Epithelial cell of proximal tubule (primary cell): ENCODE results near the gene GUCA2B. TPM values are rescaled to one million over a fixed set of nuclear protein-coding genes. Genes with fewer than 3 reads are reported as not detected.

Experiments used
- DNase-seq: peaks from one replicate; pipeline ENCODE4 v3.0.0-alpha.2; 2011; ENCODE audit warnings: low read depth
- H3K4me3 ChIP-seq: 2 replicates; pipeline ENCODE4 v1.5.1; 2011; ENCODE audit warnings: low read depth, mild to moderate bottlenecking, low read length
- total RNA-seq: library from RNA; depleted of rRNA; stranded (reverse); fragments of >200 nt; gene quantifications from 2 replicates; pipeline ENCODE4 v1.2.3, GENCODE V29; 2015
- TF ChIP-seq, protein P1 (sequence below): conservative IDR thresholded peaks from 2 replicates; pipeline ENCODE4 v1.5.1; 2012; ENCODE audit warnings: low read depth, mild to moderate bottlenecking, low read length

GUCA2B gene
- total RNA-seq, 1 donor from 2014 or later = not detected

DNA sequence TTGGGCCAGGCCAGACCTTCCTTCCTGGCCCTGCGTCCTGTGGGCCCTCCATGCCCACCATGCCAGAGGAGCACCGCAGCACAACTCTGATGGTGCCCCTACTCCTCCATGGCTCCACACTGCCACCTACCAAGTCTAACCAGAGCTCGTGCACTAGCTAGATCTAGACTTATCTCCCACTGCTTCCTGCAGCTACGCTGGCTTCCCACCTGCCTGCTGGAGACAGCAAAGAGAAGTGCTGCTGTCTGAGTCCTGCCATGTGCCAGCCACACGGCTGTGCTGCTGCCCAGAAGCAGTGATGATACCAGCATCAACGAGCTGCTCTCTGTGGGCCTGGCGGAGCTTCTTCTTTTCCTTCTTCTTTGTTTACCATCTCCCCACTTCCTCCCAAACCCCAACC lies 4.5 kb downstream of the GUCA2B start:
- TF ChIP-seq, protein P1, sequence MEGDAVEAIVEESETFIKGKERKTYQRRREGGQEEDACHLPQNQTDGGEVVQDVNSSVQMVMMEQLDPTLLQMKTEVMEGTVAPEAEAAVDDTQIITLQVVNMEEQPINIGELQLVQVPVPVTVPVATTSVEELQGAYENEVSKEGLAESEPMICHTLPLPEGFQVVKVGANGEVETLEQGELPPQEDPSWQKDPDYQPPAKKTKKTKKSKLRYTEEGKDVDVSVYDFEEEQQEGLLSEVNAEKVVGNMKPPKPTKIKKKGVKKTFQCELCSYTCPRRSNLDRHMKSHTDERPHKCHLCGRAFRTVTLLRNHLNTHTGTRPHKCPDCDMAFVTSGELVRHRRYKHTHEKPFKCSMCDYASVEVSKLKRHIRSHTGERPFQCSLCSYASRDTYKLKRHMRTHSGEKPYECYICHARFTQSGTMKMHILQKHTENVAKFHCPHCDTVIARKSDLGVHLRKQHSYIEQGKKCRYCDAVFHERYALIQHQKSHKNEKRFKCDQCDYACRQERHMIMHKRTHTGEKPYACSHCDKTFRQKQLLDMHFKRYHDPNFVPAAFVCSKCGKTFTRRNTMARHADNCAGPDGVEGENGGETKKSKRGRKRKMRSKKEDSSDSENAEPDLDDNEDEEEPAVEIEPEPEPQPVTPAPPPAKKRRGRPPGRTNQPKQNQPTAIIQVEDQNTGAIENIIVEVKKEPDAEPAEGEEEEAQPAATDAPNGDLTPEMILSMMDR = peak; percentile 18
- no peak for DNase-seq
- H3K4me3 ChIP-seq = no peak overlapping the region

- no peak for DNase-seq
- TF ChIP-seq, protein P1 = no peak
- H3K4me3 ChIP-seq = no peak overlapping the region
These were observed 5.0 kb downstream of the GUCA2B start for GRCh38 chr1:42158189-42158588.

GRCh38 chr1:42162181-42162580 lies 9.0 kb downstream of the GUCA2B start:
- no peak overlapping the region for H3K4me3 ChIP-seq
- no peak for DNase-seq
- TF ChIP-seq, protein P1 = no peak

- TF ChIP-seq, protein P1 = no peak
- no peak overlapping the region for H3K4me3 ChIP-seq
- no peak for DNase-seq
These were observed 9.9 kb downstream of the GUCA2B start for GRCh38 chr1:42163114-42163513.

GRCh38 chr1:42163536-42164503 lies 10.6 kb downstream of the GUCA2B start:
- H3K4me3 ChIP-seq = no peak overlapping the region
- TF ChIP-seq, protein P1 = no peak
- DNase-seq = no peak

GRCh38 chr1:42164551-42165420 lies 11.6 kb downstream of the GUCA2B start, which contains the start of gene GUCA2A:
GUCA2A (minus strand) TSS chr1:42164745; CDS start chr1:42164712, 33 bp downstream.
- H3K4me3 ChIP-seq = no peak within 1 kb of the TSS
- no peak for DNase-seq
- TF ChIP-seq, protein P1 = no peak
